Neural cell (in vitro differentiated cells): ENCODE results near the gene ITGB4. TPM values are rescaled to one million over a fixed set of nuclear protein-coding genes. Genes with fewer than 3 reads are reported as not detected.

ENCODE experiments used
- H2AFZ ChIP-seq: fragments of 200-600, 300-800 bp; sonication (generic), shearing (Covaris generic); 2 replicates; pipeline ENCODE4 v1.6.0; 2014; ENCODE audit warnings: low read depth, mild to moderate bottlenecking, antibody characterized with exemption, low read length, moderate library complexity
- H3F3A ChIP-seq: fragments of 200-600 bp; shearing (Covaris generic); 2 replicates; pipeline ENCODE4 v1.6.1; 2016; ENCODE audit warnings: mild to moderate bottlenecking, moderate library complexity, mixed read lengths, antibody characterized with exemption, low read length; ENCODE audit not compliant: insufficient read depth, poor library complexity, severe bottlenecking
- H3K27ac ChIP-seq: fragments of 200-600, 300-800 bp; sonication (generic), shearing (Covaris generic); 2 replicates; pipeline ENCODE4 v1.5.1; 2014; ENCODE audit warnings: mild to moderate bottlenecking, low read length, moderate library complexity
- H3K27me3 ChIP-seq: fragments of 300-800, 200-600 bp; sonication (generic), shearing (Covaris generic); 2 replicates; pipeline ENCODE4 v1.6.0; 2014; ENCODE audit warnings: mild to moderate bottlenecking, low read depth, low read length, moderate library complexity; ENCODE audit not compliant: insufficient read depth
- H3K36me3 ChIP-seq: fragments of 300-800, 200-600 bp; sonication (generic), shearing (Covaris generic); 2 replicates; pipeline ENCODE4 v1.5.1; 2014; ENCODE audit warnings: mild to moderate bottlenecking, antibody characterized with exemption, low read length, moderate library complexity; ENCODE audit not compliant: insufficient read depth
- H3K4me2 ChIP-seq: fragments of 300-800, 200-600 bp; sonication (generic), shearing (Covaris generic); 2 replicates; pipeline ENCODE4 v1.6.0; 2014; ENCODE audit warnings: mild to moderate bottlenecking, low read length
- H3K4me3 ChIP-seq: fragments of 300-800, 200-600 bp; sonication (generic), shearing (Covaris generic); 2 replicates; pipeline ENCODE4 v1.5.1; 2014; ENCODE audit warnings: mild to moderate bottlenecking, low read length, moderate library complexity
- H3K79me2 ChIP-seq: fragments of 200-600 bp; shearing (Covaris generic); replicated peaks from 2 replicates; pipeline ENCODE4 v1.6.0; 2014; ENCODE audit warnings: mild to moderate bottlenecking, low read length, moderate library complexity; ENCODE audit not compliant: insufficient read depth
- H3K9ac ChIP-seq: fragments of 300-800, 200-600 bp; sonication (generic), shearing (Covaris generic); 2 replicates; pipeline ENCODE4 v1.6.1; 2016; ENCODE audit warnings: mild to moderate bottlenecking, low read length, mixed read lengths
- H3K9me2 ChIP-seq: fragments of 200-600 bp; shearing (Covaris generic); 2 replicates; pipeline ENCODE4 v1.6.1; 2016; ENCODE audit warnings: mild to moderate bottlenecking, low read length, mixed read lengths; ENCODE audit not compliant: insufficient read depth
- H3K9me3 ChIP-seq: fragments of 200-600, 300-800 bp; sonication (generic), shearing (Covaris generic); 2 replicates; pipeline ENCODE4 v1.6.1; 2016; ENCODE audit warnings: mild to moderate bottlenecking, mixed run types, low read length, moderate library complexity, mixed read lengths
- H4K20me1 ChIP-seq: fragments of 200-600 bp; shearing (Covaris generic); 2 replicates; pipeline ENCODE4 v1.6.1; 2016; ENCODE audit warnings: mild to moderate bottlenecking, mixed run types; ENCODE audit not compliant: insufficient read depth
- EP300 ChIP-seq: fragments of 450-650 bp; conservative IDR thresholded peaks from 2 replicates; pipeline ENCODE4 v1.6.1; 2014; ENCODE audit warnings: antibody characterized with exemption, mild to moderate bottlenecking, moderate library complexity; ENCODE audit not compliant: poor library complexity, severe bottlenecking
- EZH2 ChIP-seq: fragments of 200-600, 300-800 bp; shearing (Covaris generic), sonication (generic); IDR thresholded peaks from 2 replicates; pipeline ENCODE4 v1.6.1; 2014; ENCODE audit warnings: antibody characterized with exemption, low read length, borderline replicate concordance, mild to moderate bottlenecking; ENCODE audit not compliant: insufficient read depth, poor library complexity, severe bottlenecking
- MXI1 ChIP-seq: fragments of 450-650 bp; conservative IDR thresholded peaks from 2 replicates; pipeline ENCODE4 v1.6.1; 2014; ENCODE audit warnings: antibody characterized with exemption, mild to moderate bottlenecking; ENCODE audit not compliant: poor library complexity, severe bottlenecking
- POLR2AphosphoS5 ChIP-seq: IDR thresholded peaks from 2 replicates; pipeline ENCODE4 v1.6.1; 2012
- RAD21 ChIP-seq: fragments of 450-650 bp; conservative IDR thresholded peaks from 2 replicates; pipeline ENCODE4 v1.6.1; 2014; ENCODE audit warnings: antibody characterized with exemption, mild to moderate bottlenecking, moderate library complexity
- SMC3 ChIP-seq: fragments of 450-650 bp; conservative IDR thresholded peaks from 2 replicates; pipeline ENCODE4 v1.6.1; 2014; ENCODE audit warnings: antibody characterized with exemption, mild to moderate bottlenecking, moderate library complexity; ENCODE audit not compliant: poor library complexity
- TAF1 ChIP-seq: IDR thresholded peaks from 2 replicates; pipeline ENCODE4 v1.6.1; 2012; ENCODE audit warnings: low read depth
- polyA plus RNA-seq: library from polyadenylated mRNA; depleted of rRNA; stranded (reverse); fragments of >200 nt; gene quantifications from 2 replicates; pipeline ENCODE4 v1.2.3, GENCODE V29; 2014
- TF ChIP-seq, protein P1 (sequence below): fragments of 450-650 bp; IDR thresholded peaks from 2 replicates; pipeline ENCODE4 v1.5.1; 2014; ENCODE audit warnings: antibody characterized with exemption, mild to moderate bottlenecking, moderate library complexity; ENCODE audit not compliant: poor library complexity, severe bottlenecking
- TF ChIP-seq, protein P2 (sequence below): IDR thresholded peaks from 2 replicates; pipeline ENCODE4 v1.6.1; 2012; ENCODE audit warnings: borderline replicate concordance

ITGB4 gene
- polyA plus RNA-seq, 1 donor from 2014 or later: not detected

- no peaks in the 10 kb centered on the region for H3K9me3 ChIP-seq
- H3K9ac ChIP-seq: no peak overlapping the region
- TF ChIP-seq POLR2AphosphoS5: no peak
- no peak overlapping the region for H3K27ac ChIP-seq
- H3K36me3 ChIP-seq: no peaks in the 10 kb centered on the region
- no peaks in the 10 kb centered on the region for H3K9me2 ChIP-seq
- no peaks in the 10 kb centered on the region for H3K27me3 ChIP-seq
- no peaks in the 10 kb centered on the region for H3F3A ChIP-seq
- no peaks in the 10 kb centered on the region for H3K79me2 ChIP-seq
- no peak overlapping the region for H3K4me3 ChIP-seq
- no peak overlapping the region for H3K4me2 ChIP-seq
- H4K20me1 ChIP-seq: no peaks in the 10 kb centered on the region
- no peak overlapping the region for H2AFZ ChIP-seq
These were observed 10.6 kb downstream of the ITGB4 start for GRCh38 chr17:75731716-75732498.

DNA sequence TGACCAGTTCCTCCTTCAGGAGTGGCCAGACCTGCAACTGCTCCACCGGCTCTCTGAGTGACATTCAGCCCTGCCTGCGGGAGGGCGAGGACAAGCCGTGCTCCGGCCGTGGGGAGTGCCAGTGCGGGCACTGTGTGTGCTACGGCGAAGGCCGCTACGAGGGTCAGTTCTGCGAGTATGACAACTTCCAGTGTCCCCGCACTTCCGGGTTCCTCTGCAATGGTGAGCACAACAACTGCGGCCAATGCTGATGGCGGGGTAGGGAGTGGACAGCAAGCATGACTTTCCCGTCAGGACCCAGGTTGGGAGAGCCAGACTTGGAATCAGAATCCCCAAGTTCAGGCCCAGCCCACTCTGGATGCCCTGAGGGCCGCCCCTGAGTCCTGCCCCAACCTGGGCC, 12.2 kb downstream of the ITGB4 start:
- no peaks in the 10 kb centered on the region for H3K36me3 ChIP-seq
- TF ChIP-seq EP300 (no peak), POLR2AphosphoS5 (no peak), SMC3 (no peak), MXI1 (no peak), RAD21 (no peak), EZH2 (no peak), TAF1 (no peak)
- TF ChIP-seq, protein P1, sequence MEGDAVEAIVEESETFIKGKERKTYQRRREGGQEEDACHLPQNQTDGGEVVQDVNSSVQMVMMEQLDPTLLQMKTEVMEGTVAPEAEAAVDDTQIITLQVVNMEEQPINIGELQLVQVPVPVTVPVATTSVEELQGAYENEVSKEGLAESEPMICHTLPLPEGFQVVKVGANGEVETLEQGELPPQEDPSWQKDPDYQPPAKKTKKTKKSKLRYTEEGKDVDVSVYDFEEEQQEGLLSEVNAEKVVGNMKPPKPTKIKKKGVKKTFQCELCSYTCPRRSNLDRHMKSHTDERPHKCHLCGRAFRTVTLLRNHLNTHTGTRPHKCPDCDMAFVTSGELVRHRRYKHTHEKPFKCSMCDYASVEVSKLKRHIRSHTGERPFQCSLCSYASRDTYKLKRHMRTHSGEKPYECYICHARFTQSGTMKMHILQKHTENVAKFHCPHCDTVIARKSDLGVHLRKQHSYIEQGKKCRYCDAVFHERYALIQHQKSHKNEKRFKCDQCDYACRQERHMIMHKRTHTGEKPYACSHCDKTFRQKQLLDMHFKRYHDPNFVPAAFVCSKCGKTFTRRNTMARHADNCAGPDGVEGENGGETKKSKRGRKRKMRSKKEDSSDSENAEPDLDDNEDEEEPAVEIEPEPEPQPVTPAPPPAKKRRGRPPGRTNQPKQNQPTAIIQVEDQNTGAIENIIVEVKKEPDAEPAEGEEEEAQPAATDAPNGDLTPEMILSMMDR: no peak
- TF ChIP-seq, protein P2, sequence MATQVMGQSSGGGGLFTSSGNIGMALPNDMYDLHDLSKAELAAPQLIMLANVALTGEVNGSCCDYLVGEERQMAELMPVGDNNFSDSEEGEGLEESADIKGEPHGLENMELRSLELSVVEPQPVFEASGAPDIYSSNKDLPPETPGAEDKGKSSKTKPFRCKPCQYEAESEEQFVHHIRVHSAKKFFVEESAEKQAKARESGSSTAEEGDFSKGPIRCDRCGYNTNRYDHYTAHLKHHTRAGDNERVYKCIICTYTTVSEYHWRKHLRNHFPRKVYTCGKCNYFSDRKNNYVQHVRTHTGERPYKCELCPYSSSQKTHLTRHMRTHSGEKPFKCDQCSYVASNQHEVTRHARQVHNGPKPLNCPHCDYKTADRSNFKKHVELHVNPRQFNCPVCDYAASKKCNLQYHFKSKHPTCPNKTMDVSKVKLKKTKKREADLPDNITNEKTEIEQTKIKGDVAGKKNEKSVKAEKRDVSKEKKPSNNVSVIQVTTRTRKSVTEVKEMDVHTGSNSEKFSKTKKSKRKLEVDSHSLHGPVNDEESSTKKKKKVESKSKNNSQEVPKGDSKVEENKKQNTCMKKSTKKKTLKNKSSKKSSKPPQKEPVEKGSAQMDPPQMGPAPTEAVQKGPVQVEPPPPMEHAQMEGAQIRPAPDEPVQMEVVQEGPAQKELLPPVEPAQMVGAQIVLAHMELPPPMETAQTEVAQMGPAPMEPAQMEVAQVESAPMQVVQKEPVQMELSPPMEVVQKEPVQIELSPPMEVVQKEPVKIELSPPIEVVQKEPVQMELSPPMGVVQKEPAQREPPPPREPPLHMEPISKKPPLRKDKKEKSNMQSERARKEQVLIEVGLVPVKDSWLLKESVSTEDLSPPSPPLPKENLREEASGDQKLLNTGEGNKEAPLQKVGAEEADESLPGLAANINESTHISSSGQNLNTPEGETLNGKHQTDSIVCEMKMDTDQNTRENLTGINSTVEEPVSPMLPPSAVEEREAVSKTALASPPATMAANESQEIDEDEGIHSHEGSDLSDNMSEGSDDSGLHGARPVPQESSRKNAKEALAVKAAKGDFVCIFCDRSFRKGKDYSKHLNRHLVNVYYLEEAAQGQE: no peak
- no peaks in the 10 kb centered on the region for H3K9me2 ChIP-seq

More for the DNA sequence above, 12.2 kb downstream of the ITGB4 start:
- Histone ChIP-seq H3K4me2 (no peak overlapping the region), H3K27me3 (no peaks in the 10 kb centered on the region), H2AFZ (no peak overlapping the region), H3K9ac (no peak overlapping the region), H3K79me2 (no peaks in the 10 kb centered on the region), H3F3A (no peaks in the 10 kb centered on the region), H3K9me3 (no peaks in the 10 kb centered on the region), H4K20me1 (no peaks in the 10 kb centered on the region), H3K4me3 (no peak overlapping the region), H3K27ac (no peak overlapping the region)
